OCI-LY7 (cell line): ENCODE data around the gene DNAI7. TPM values are rescaled to one million over a fixed set of nuclear protein-coding genes. Genes with fewer than 3 reads are reported as not detected.

Source experiments
- BruUV-seq: library from RNA; stranded (reverse); fragments of 400-500 nt; replicated peaks from 2 replicates; lab custom pipeline; 2021; lab: Mats Ljungman, UMichigan
- CTCF ChIA-PET: fragments of 300-600 bp; sonication (Branson Sonifier 250); formaldehyde crosslinking; loops from one replicate; lab custom pipeline; 2022; ENCODE audit warnings: antibody characterized with exemption; ENCODE audit not compliant: unreplicated experiment; lab: Charles Lee
- POLR2A ChIA-PET: fragments of 300-600 bp; sonication (Branson Sonifier 250); formaldehyde crosslinking; loops from one replicate; lab custom pipeline; 2022; ENCODE audit warnings: antibody characterized with exemption; lab: Charles Lee
- DNase-seq: peaks from one replicate; pipeline ENCODE4 v3.0.0-alpha.2; 2015; ENCODE audit warnings: low spot score
- H2AFZ ChIP-seq: fragments of 200-600 bp; sonication (generic), shearing (Covaris generic); 2 replicates; pipeline ENCODE4 v1.6.1; 2014; ENCODE audit warnings: mild to moderate bottlenecking, antibody characterized with exemption, low read length, moderate library complexity
- H3K27ac ChIP-seq: fragments of 200-600 bp; sonication (generic); 2 replicates; pipeline ENCODE4 v1.5.1; 2014; ENCODE audit warnings: mixed run types, low read depth, mild to moderate bottlenecking, moderate library complexity, low read length, inconsistent platforms; ENCODE audit not compliant: poor library complexity, severe bottlenecking
- H3K36me3 ChIP-seq: fragments of 200-600 bp; sonication (generic); 2 replicates; pipeline ENCODE4 v1.6.1; 2014; ENCODE audit warnings: mild to moderate bottlenecking, antibody characterized with exemption, low read length, moderate library complexity, mixed read lengths; ENCODE audit not compliant: insufficient read depth
- H3K4me1 ChIP-seq: fragments of 200-600 bp; sonication (generic); 2 replicates; pipeline ENCODE4 v1.5.1; 2014; ENCODE audit warnings: mild to moderate bottlenecking, low read length; ENCODE audit not compliant: insufficient read depth, poor library complexity, severe bottlenecking
- H3K4me2 ChIP-seq: fragments of 200-600 bp; sonication (generic); 2 replicates; pipeline ENCODE4 v1.6.1; 2014; ENCODE audit warnings: mild to moderate bottlenecking, low read length
- H3K4me3 ChIP-seq: fragments of 200-600 bp; sonication (generic); 2 replicates; pipeline ENCODE4 v1.5.1; 2014; ENCODE audit warnings: mild to moderate bottlenecking, low read depth, low read length; ENCODE audit not compliant: poor library complexity, severe bottlenecking
- H3K79me2 ChIP-seq: fragments of 200-600 bp; sonication (generic); 2 replicates; pipeline ENCODE4 v1.6.1; 2016; ENCODE audit warnings: low read depth, mild to moderate bottlenecking, low read length, moderate library complexity, mixed read lengths; ENCODE audit not compliant: insufficient read depth
- H3K9me2 ChIP-seq: fragments of 200-600 bp; sonication (generic); 2 replicates; pipeline ENCODE4 v1.6.1; 2016; ENCODE audit warnings: mild to moderate bottlenecking, low read length, mixed read lengths; ENCODE audit not compliant: insufficient read depth
- H3K9me3 ChIP-seq: fragments of 200-600 bp; sonication (generic); 2 replicates; pipeline ENCODE4 v1.6.1; 2014; ENCODE audit warnings: mild to moderate bottlenecking, mixed run types, low read length, mixed read lengths
- H4K20me1 ChIP-seq: fragments of 200-600 bp; sonication (generic); 2 replicates; pipeline ENCODE4 v1.6.1; 2014; ENCODE audit warnings: mild to moderate bottlenecking, antibody characterized with exemption, low read length, moderate library complexity, mixed read lengths; ENCODE audit not compliant: insufficient read depth
- CTCF ChIP-seq: fragments of 200-600 bp; sonication (generic); conservative IDR thresholded peaks from 2 replicates; pipeline ENCODE4 v1.5.1; 2014; ENCODE audit warnings: mild to moderate bottlenecking, antibody characterized with exemption, low read length, moderate library complexity, mixed read lengths
- EZH2phosphoT487 ChIP-seq: fragments of 200-600 bp; sonication (generic); IDR thresholded peaks from 2 replicates; pipeline ENCODE4 v1.6.1; 2018; ENCODE audit warnings: low read depth, borderline replicate concordance, mild to moderate bottlenecking, mixed run types, antibody characterized with exemption, low read length, moderate library complexity, mixed read lengths
- intact Hi-C: fragments of 100-400 bp; cut with micrococcal nuclease; formaldehyde crosslinking; loops from one replicate; pipeline ENCODE4 v1.10.0; 2022; ENCODE audit not compliant: unreplicated experiment
- total RNA-seq, 2 experiments: library from RNA; depleted of rRNA in 1 of 2; stranded (reverse); fragments of >200 nt in 1 of 2; shearing (Covaris generic) in 1 of 2; gene quantifications; 2 replicates each; pipeline ENCODE4 v1.2.3, GENCODE V29; 2014 to 2022

Gene DNAI7
- total RNA-seq, 2 experiments from 2014 or later, result not detected

DNA sequence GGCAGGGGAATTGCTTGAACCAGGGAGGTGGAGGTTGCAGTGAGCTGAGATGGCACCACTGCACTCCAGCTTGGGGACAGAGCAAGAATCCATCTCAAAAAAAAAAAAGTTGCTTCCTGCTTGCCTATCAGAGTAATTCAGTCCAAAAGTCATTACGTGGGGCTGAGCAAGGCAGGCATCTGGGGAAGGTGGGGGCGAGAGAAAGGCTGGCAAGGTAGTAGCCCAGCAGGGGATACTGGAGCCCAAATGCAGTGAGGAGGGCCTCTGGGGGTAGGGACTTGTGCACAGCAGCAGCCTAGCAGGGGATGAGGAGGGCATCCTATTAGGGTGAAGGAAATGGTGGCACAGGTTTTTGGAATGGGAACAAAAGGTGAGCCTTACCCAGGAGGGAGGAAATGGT lies 7.2 kb upstream of the DNAI7 start:
- ChIA-PET CTCF (no interaction called here), POLR2A (interaction anchor here (0.6 to 0.7 kb wide), 2 partner anchors 39 to 53 kb away, joined by 4 to 5 read pairs; no protein-coding TSS in a partner anchor)
- no peaks in the 10 kb centered on the region for H3K4me1 ChIP-seq
- no peak overlapping the region for H3K27ac ChIP-seq
- H2AFZ ChIP-seq, result no peak overlapping the region
- H3K4me3 ChIP-seq, result no peak overlapping the region
- DNase-seq, result no peak
- H3K9me2 ChIP-seq, result no peaks in the 10 kb centered on the region
- H3K36me3 ChIP-seq, result peaks cover 26% of the 10 kb centered on the region
- intact Hi-C loops, result no loop called here
- BruUV-seq, result no TSS peak
- no peaks in the 10 kb centered on the region for H3K79me2 ChIP-seq
- H4K20me1 ChIP-seq, result no peaks in the 10 kb centered on the region
- TF ChIP-seq EZH2phosphoT487 (no peak), CTCF (no peak)
- no peaks in the 10 kb centered on the region for H3K9me3 ChIP-seq
- no peak overlapping the region for H3K4me2 ChIP-seq

GRCh38 chr12:25200703-25201102 lies 5.7 kb upstream of the DNAI7 start:
- intact Hi-C loops, result no loop called here
- H3K9me3 ChIP-seq, result no peaks in the 10 kb centered on the region
- no peak overlapping the region for H3K27ac ChIP-seq
- BruUV-seq, result no TSS peak
- POLR2A ChIA-PET, result no interaction called here
- H3K4me3 ChIP-seq, result no peak overlapping the region
- H3K4me1 ChIP-seq, result peaks cover 9% of the 10 kb centered on the region
- DNase-seq, result no peak
- no peak overlapping the region for H3K4me2 ChIP-seq
- H2AFZ ChIP-seq, result no peak overlapping the region
- TF ChIP-seq EZH2phosphoT487 (no peak), CTCF (no peak)
- no peaks in the 10 kb centered on the region for H4K20me1 ChIP-seq
- CTCF ChIA-PET, result no interaction called here
- H3K36me3 ChIP-seq, result peaks cover 15% of the 10 kb centered on the region; the same call in 1 of the 2 replicates
- H3K79me2 ChIP-seq, result no peaks in the 10 kb centered on the region
- H3K9me2 ChIP-seq, result no peaks in the 10 kb centered on the region

- no peak overlapping the region for H2AFZ ChIP-seq
- no peak overlapping the region for H3K27ac ChIP-seq
- no peaks in the 10 kb centered on the region for H4K20me1 ChIP-seq
- no TSS peak for BruUV-seq
- no peaks in the 10 kb centered on the region for H3K9me3 ChIP-seq
- no peaks in the 10 kb centered on the region for H3K9me2 ChIP-seq
- H3K79me2 ChIP-seq, result no peaks in the 10 kb centered on the region
- intact Hi-C loops, result no loop called here
- H3K4me3 ChIP-seq, result no peak overlapping the region
- H3K36me3 ChIP-seq, result no peaks in the 10 kb centered on the region
- peaks cover 15% of the 10 kb centered on the region for H3K4me1 ChIP-seq
- TF ChIP-seq EZH2phosphoT487, result no peak
- no peak for TF ChIP-seq CTCF
- ChIA-PET CTCF (no interaction called here), POLR2A (interaction anchor here (0.6 to 1.4 kb wide), 6 partner anchors 18 to 507 kb away, joined by 3 to 6 read pairs (median 4); no protein-coding TSS in a partner anchor)
- no peak for DNase-seq
- H3K4me2 ChIP-seq, result no peak overlapping the region
These were observed 2.6 kb upstream of the DNAI7 start for GRCh38 chr12:25197608-25198007.
